ENCODE results near the gene GPATCH2. TPM values are rescaled to one million over a fixed set of nuclear protein-coding genes. Genes with fewer than 3 reads are reported as not detected.
A peak's percentile ranks its signal among the peaks of the same experiment; 100 is the strongest.

Gene GPATCH2
- polyA plus RNA-seq, 1 of the 3 experiments (the other 2 are of a cell fraction), result 4.2 TPM

DNA sequence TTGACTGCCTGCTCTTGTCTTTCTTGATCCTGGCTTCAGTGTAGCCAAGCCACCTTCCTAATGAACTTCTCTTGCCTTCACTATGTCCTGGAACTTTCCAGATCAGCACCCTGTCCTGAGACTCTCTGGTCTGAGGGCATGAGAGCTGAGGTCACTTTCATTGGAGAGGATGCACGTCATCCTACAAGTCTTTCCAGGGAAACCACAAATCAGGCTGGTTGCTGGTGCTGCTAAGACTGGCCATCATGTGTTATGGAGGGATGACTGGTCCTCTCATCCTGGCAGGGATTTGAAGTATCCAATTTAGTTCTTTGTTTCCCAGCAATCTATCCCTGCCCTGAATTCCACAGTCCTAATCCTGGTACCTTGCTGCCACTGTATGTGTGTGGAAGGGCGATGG, 228.6 kb downstream of the GPATCH2 start:
- CTCF ChIA-PET, result interaction anchor here (1.3 kb wide), 1 partner anchor 8 kb away, joined by 3 read pairs; no protein-coding TSS in a partner anchor
- Histone ChIP-seq H3K4me3 (ENCODE audit: low read depth in 2 of 2, low read length in 1 of 2) (no peak overlapping the region), H3K27ac (ENCODE audit: low read depth in 2 of 2, low read length in 1 of 2) (no peak overlapping the region), H3K27me3 (ENCODE audit: insufficient read depth) (no peaks in the 10 kb centered on the region), H3K79me2 (ENCODE audit: insufficient read depth) (no peaks in the 10 kb centered on the region), H3F3A (replicated peaks; ENCODE audit: insufficient read depth) (no peaks in the 10 kb centered on the region), H3K9me2 (no peaks in the 10 kb centered on the region), H3K9me3 (no peaks in the 10 kb centered on the region), H3K4me1 (ENCODE audit: control insufficient read depth in 1 of 2, insufficient read depth in 2 of 2, low read depth in 1 of 2, low read length in 1 of 2) (peaks cover 0 to 2% of the 10 kb centered on the region in 2 experiments; a peak in 2 of 4 replicates), H2AFZ (ENCODE audit: low read depth) (no peak overlapping the region), H4K20me1 (ENCODE audit: insufficient read depth) (no peaks in the 10 kb centered on the region), H3K9ac (no peak overlapping the region), H3K36me3 (replicated peaks in 1 of 2; ENCODE audit: control insufficient read depth in 1 of 2, insufficient read depth in 2 of 2, low read length in 1 of 2) (no peaks in the 10 kb centered on the region), H3K4me2 (no peak overlapping the region)
- 23% methylated on average over 2 of the region's 2 CpGs for WGBS (ENCODE audit: low lambda C conversion rate)
- no peak for DNase-seq
- TF ChIP-seq, protein P1, sequence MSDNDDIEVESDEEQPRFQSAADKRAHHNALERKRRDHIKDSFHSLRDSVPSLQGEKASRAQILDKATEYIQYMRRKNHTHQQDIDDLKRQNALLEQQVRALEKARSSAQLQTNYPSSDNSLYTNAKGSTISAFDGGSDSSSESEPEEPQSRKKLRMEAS (IDR thresholded peaks at IDR 0.05; ENCODE audit: low read depth), result no peak
- no peak for TF ChIP-seq EZH2phosphoT487 (IDR thresholded peaks at IDR 0.05; ENCODE audit: borderline replicate concordance, low read depth)
- TF ChIP-seq, protein P2, sequence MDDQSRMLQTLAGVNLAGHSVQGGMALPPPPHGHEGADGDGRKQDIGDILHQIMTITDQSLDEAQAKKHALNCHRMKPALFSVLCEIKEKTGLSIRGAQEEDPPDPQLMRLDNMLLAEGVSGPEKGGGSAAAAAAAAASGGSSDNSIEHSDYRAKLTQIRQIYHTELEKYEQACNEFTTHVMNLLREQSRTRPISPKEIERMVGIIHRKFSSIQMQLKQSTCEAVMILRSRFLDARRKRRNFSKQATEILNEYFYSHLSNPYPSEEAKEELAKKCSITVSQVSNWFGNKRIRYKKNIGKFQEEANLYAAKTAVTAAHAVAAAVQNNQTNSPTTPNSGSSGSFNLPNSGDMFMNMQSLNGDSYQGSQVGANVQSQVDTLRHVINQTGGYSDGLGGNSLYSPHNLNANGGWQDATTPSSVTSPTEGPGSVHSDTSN (IDR thresholded peaks at IDR 0.05), result no peak
- TF ChIP-seq, protein P3, sequence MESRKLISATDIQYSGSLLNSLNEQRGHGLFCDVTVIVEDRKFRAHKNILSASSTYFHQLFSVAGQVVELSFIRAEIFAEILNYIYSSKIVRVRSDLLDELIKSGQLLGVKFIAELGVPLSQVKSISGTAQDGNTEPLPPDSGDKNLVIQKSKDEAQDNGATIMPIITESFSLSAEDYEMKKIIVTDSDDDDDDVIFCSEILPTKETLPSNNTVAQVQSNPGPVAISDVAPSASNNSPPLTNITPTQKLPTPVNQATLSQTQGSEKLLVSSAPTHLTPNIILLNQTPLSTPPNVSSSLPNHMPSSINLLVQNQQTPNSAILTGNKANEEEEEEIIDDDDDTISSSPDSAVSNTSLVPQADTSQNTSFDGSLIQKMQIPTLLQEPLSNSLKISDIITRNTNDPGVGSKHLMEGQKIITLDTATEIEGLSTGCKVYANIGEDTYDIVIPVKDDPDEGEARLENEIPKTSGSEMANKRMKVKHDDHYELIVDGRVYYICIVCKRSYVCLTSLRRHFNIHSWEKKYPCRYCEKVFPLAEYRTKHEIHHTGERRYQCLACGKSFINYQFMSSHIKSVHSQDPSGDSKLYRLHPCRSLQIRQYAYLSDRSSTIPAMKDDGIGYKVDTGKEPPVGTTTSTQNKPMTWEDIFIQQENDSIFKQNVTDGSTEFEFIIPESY (IDR thresholded peaks at IDR 0.05; ENCODE audit: borderline replicate concordance, low read depth), result no peak
- no peak for TF ChIP-seq POLR2AphosphoS5 (IDR thresholded peaks at IDR 0.05; ENCODE audit: low read depth, low read length)
- TF ChIP-seq FOXM1 (IDR thresholded peaks at IDR 0.05; ENCODE audit: low read depth), result no peak
- TF ChIP-seq, protein P4, sequence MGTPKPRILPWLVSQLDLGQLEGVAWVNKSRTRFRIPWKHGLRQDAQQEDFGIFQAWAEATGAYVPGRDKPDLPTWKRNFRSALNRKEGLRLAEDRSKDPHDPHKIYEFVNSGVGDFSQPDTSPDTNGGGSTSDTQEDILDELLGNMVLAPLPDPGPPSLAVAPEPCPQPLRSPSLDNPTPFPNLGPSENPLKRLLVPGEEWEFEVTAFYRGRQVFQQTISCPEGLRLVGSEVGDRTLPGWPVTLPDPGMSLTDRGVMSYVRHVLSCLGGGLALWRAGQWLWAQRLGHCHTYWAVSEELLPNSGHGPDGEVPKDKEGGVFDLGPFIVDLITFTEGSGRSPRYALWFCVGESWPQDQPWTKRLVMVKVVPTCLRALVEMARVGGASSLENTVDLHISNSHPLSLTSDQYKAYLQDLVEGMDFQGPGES (IDR thresholded peaks at IDR 0.05; ENCODE audit: low read depth, low read length), result no peak
- TF ChIP-seq FOSL2 (IDR thresholded peaks at IDR 0.05; ENCODE audit: borderline replicate concordance, low read depth), result no peak
- no peak for TF ChIP-seq TEAD4 (IDR thresholded peaks at IDR 0.05; ENCODE audit: borderline replicate concordance, insufficient read depth)
- TF ChIP-seq RXRA (IDR thresholded peaks at IDR 0.05; ENCODE audit: borderline replicate concordance, low read depth), result no peak
- no peak for TF ChIP-seq TCF12 (IDR thresholded peaks at IDR 0.05)
- no peak for TF ChIP-seq JUND (IDR thresholded peaks at IDR 0.05)
- no peak for TF ChIP-seq SIN3A (IDR thresholded peaks at IDR 0.05; ENCODE audit: borderline replicate concordance, low read depth, low read length)
- no peak for TF ChIP-seq NFIC (IDR thresholded peaks at IDR 0.05; ENCODE audit: borderline replicate concordance)
- POLR2A ChIA-PET, result no interaction called here

DNA sequence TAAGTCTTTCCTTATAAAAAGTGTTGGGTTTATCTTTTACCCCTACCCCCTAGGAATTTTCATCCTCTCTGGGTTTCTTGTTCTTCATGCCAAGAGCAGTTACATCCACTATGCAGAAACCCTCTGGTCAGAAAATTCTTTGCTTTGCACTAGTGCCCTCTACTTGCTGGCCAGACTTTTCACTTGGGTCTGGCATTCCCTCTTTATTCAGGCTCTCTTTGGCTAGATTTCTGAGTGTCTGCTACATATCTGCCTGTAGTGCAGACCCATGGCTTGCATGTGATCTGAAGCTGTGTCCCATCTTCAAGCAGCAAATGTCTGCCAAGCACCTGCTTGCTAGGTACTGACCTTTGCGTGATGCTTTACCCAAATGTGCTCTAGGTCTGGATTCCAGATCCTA, 237.0 kb downstream of the GPATCH2 start:
- no peak overlapping the region for H3K9ac ChIP-seq
- DNase-seq, result no peak
- H3K4me2 ChIP-seq, result no peak overlapping the region
- no peaks in the 10 kb centered on the region for H3K36me3 ChIP-seq (replicated peaks in 1 of 2; ENCODE audit: control insufficient read depth in 1 of 2, insufficient read depth in 2 of 2, low read length in 1 of 2)
- H3K9me3 ChIP-seq, result no peaks in the 10 kb centered on the region
- TF ChIP-seq, protein P5, sequence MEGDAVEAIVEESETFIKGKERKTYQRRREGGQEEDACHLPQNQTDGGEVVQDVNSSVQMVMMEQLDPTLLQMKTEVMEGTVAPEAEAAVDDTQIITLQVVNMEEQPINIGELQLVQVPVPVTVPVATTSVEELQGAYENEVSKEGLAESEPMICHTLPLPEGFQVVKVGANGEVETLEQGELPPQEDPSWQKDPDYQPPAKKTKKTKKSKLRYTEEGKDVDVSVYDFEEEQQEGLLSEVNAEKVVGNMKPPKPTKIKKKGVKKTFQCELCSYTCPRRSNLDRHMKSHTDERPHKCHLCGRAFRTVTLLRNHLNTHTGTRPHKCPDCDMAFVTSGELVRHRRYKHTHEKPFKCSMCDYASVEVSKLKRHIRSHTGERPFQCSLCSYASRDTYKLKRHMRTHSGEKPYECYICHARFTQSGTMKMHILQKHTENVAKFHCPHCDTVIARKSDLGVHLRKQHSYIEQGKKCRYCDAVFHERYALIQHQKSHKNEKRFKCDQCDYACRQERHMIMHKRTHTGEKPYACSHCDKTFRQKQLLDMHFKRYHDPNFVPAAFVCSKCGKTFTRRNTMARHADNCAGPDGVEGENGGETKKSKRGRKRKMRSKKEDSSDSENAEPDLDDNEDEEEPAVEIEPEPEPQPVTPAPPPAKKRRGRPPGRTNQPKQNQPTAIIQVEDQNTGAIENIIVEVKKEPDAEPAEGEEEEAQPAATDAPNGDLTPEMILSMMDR (IDR thresholded peaks at IDR 0.05), result peak; percentile 16; the same call in 1 of the 2 replicates
- TF ChIP-seq, protein P3 (IDR thresholded peaks at IDR 0.05; ENCODE audit: borderline replicate concordance, low read depth), result no peak
- no peak for TF ChIP-seq ELF1 (IDR thresholded peaks at IDR 0.05)
- peak; percentile 60 for TF ChIP-seq RAD21 (IDR thresholded peaks at IDR 0.05; ENCODE audit: low read length)
- H2AFZ ChIP-seq (ENCODE audit: low read depth), result no peak overlapping the region
- no peak overlapping the region for H3K4me3 ChIP-seq (ENCODE audit: low read depth in 2 of 2, low read length in 1 of 2)
- 80% methylated on average over 1 of the region's 1 CpG for WGBS (ENCODE audit: low lambda C conversion rate)
- no peaks in the 10 kb centered on the region for H3K27me3 ChIP-seq (ENCODE audit: insufficient read depth)
- H3F3A ChIP-seq (replicated peaks; ENCODE audit: insufficient read depth), result no peaks in the 10 kb centered on the region
- no peaks in the 10 kb centered on the region for H3K9me2 ChIP-seq
- H3K4me1 ChIP-seq (ENCODE audit: control insufficient read depth in 1 of 2, insufficient read depth in 2 of 2, low read depth in 1 of 2, low read length in 1 of 2), result no peaks in the 10 kb centered on the region
- POLR2A ChIA-PET, result no interaction called here
- H4K20me1 ChIP-seq (ENCODE audit: insufficient read depth), result no peaks in the 10 kb centered on the region
- CTCF ChIA-PET, result interaction anchor here (1.0 to 1.5 kb wide), 3 partner anchors 9 to 644 kb away, joined by 3 read pairs; no protein-coding TSS in a partner anchor
- H3K27ac ChIP-seq (ENCODE audit: low read depth in 2 of 2, low read length in 1 of 2), result no peak overlapping the region
- no peaks in the 10 kb centered on the region for H3K79me2 ChIP-seq (ENCODE audit: insufficient read depth)
